GM19397 (cell line): Measurements from ENCODE around the gene KRT37.

Source experiments
- ATAC-seq: cut with Tn5 transposase; IDR thresholded peaks from one replicate; pipeline ENCODE4 v1.9.1; 2021; ENCODE audit warnings: mild to moderate bottlenecking, moderate library complexity; ENCODE audit not compliant: unreplicated experiment

KRT37 gene

GRCh38 chr17:41377546-41377945 lies 46.8 kb downstream of the KRT37 start:
- ATAC-seq, result no peak
